Endothelial cell of umbilical vein (primary cell): Measurements from ENCODE around the gene SH3RF3. TPM values are rescaled to one million over a fixed set of nuclear protein-coding genes. Genes with fewer than 3 reads are reported as not detected.

Experiments used
- BruUV-seq: library from RNA; stranded (reverse); fragments of 400-500 nt; replicated peaks from 2 replicates; lab custom pipeline; 2021; lab: Mats Ljungman, UMichigan
- CTCF ChIA-PET: fragments of 300-600, 350-600 bp; sonication (Branson Sonifier 250); formaldehyde crosslinking; loops from one replicate; lab custom pipeline; 2021; ENCODE audit warnings: antibody characterized with exemption, inconsistent platforms; lab: Charles Lee
- POLR2A ChIA-PET: fragments of 300-600, 350-600 bp; sonication (Branson Sonifier 250); formaldehyde crosslinking; loops from one replicate; lab custom pipeline; 2021; ENCODE audit warnings: antibody characterized with exemption, inconsistent platforms; lab: Charles Lee
- DNase-seq: peaks from one replicate; pipeline ENCODE4 v3.0.0-alpha.2; 2011; ENCODE audit warnings: low read depth, low spot score
- FAIRE-seq: peaks from 2 replicates; lab custom pipeline; 2011; peaks lifted over from hg19 to GRCh38; lab: Jason Lieb, UNC
- H2AFZ ChIP-seq: 2 replicates; pipeline ENCODE4 v1.6.0; 2012; ENCODE audit warnings: low read depth, low read length, control low read depth, inconsistent platforms
- H3K27ac ChIP-seq: 2 replicates; pipeline ENCODE4 v1.5.1; 2011; ENCODE audit warnings: low read depth, mild to moderate bottlenecking, control low read depth, low read length, moderate library complexity; ENCODE audit not compliant: insufficient read depth
- H3K27me3 ChIP-seq, 2 experiments: 2 replicates each; pipeline versions ENCODE4 v1.6.0 to v1.6.1; 2011; ENCODE audit warnings: low read length in 2 of 2, mixed read lengths in 1 of 2; ENCODE audit not compliant: control insufficient read depth in 2 of 2, insufficient read depth in 2 of 2
- H3K36me3 ChIP-seq, 2 experiments: 2 replicates in 1 of 2; 3 replicates in 1 of 2; pipeline ENCODE4 v1.5.1; 2011; ENCODE audit warnings: low read length in 2 of 2, mild to moderate bottlenecking in 1 of 2, moderate library complexity in 1 of 2; ENCODE audit not compliant: control insufficient read depth in 2 of 2, insufficient read depth in 2 of 2; ENCODE audit errors: extremely low read depth in 1 of 2
- H3K4me1 ChIP-seq: 3 replicates; pipeline ENCODE4 v1.5.1; 2011; ENCODE audit warnings: mild to moderate bottlenecking, low read length; ENCODE audit not compliant: control insufficient read depth, insufficient read depth; ENCODE audit errors: extremely low read depth
- H3K4me2 ChIP-seq: 2 replicates; pipeline ENCODE4 v1.6.1; 2011; ENCODE audit warnings: low read length, control low read depth, mixed read lengths; ENCODE audit not compliant: insufficient read depth
- H3K4me3 ChIP-seq, 3 experiments: fragments of 200-600 bp in 1 of 3; sonication (generic), shearing (Covaris generic) in 1 of 3; replicated peaks in 1 of 3; 2 replicates each; pipeline ENCODE4 v1.5.1; 2011 to 2016; ENCODE audit warnings: control low read depth in 3 of 3, low read length in 3 of 3, mild to moderate bottlenecking in 2 of 3, inconsistent platforms in 1 of 3, low read depth in 1 of 3, moderate library complexity in 1 of 3; ENCODE audit not compliant: insufficient read depth in 1 of 3
- H3K79me2 ChIP-seq: 2 replicates; pipeline ENCODE4 v1.6.0; 2012; ENCODE audit warnings: low read length, inconsistent platforms; ENCODE audit not compliant: control insufficient read depth, insufficient read depth
- H3K9ac ChIP-seq: replicated peaks from 2 replicates; pipeline ENCODE3; 2011; ENCODE audit warnings: low read length, control low read depth; ENCODE audit not compliant: insufficient read depth; ENCODE audit errors: extremely low read depth
- H3K9me1 ChIP-seq: replicated peaks from 3 replicates; pipeline ENCODE4 v1.6.0; 2011; ENCODE audit warnings: mild to moderate bottlenecking, low read length; ENCODE audit not compliant: control insufficient read depth, insufficient read depth; ENCODE audit errors: extremely low read depth
- H3K9me3 ChIP-seq: replicated peaks from 2 replicates; pipeline ENCODE4 v1.5.1; 2012; ENCODE audit warnings: low read length, inconsistent platforms; ENCODE audit not compliant: control insufficient read depth, insufficient read depth
- H4K20me1 ChIP-seq: replicated peaks from 2 replicates; pipeline ENCODE3; 2011; ENCODE audit warnings: mild to moderate bottlenecking, low read length; ENCODE audit not compliant: control insufficient read depth, insufficient read depth; ENCODE audit errors: extremely low read depth
- GATA2 ChIP-seq: IDR thresholded peaks from 2 replicates; pipeline ENCODE4 v1.7.0; 2011; ENCODE audit warnings: low read depth, mild to moderate bottlenecking, moderate library complexity, mixed read lengths, low read length; ENCODE audit not compliant: insufficient read length, insufficient read depth
- MYC ChIP-seq: IDR thresholded peaks from one replicate; pipeline ENCODE4 v1.6.1; 2011; ENCODE audit warnings: mild to moderate bottlenecking, low read depth, low read length
- POLR2A ChIP-seq: IDR thresholded peaks from 2 replicates; pipeline ENCODE4 v1.6.1; 2012; ENCODE audit warnings: low read depth, mild to moderate bottlenecking, control low read depth, low read length
- POLR2AphosphoS5 ChIP-seq: IDR thresholded peaks from 2 replicates; pipeline ENCODE4 v1.6.1; 2012; ENCODE audit warnings: low read depth, mild to moderate bottlenecking, control low read depth, low read length, moderate library complexity; ENCODE audit not compliant: insufficient read depth
- dilution Hi-C: fragments of 300-500 bp; cut with MboI; formaldehyde crosslinking; loops from one replicate; pipeline ENCODE4 v1.15.0; 2019; ENCODE audit warnings: low sequenced_read_pairs; ENCODE audit not compliant: extremely low pct_ligation_motif_present
- intact Hi-C: fragments of 100-400 bp; cut with micrococcal nuclease; formaldehyde crosslinking; loops from one replicate; pipeline ENCODE4 v1.10.0; 2022
- polyA plus RNA-seq, 4 experiments: library from polyadenylated mRNA; depleted of rRNA in 3 of 4; stranded (reverse) in 3 of 4; unstranded in 1 of 4; fragments of >200 nt; gene quantifications; 2 replicates each; pipeline versions ENCODE4 v1.2.1 to v1.2.3, GENCODE V29; 2011 to 2012; ENCODE audit warnings: missing spikeins in 1 of 4
- total RNA-seq: library from RNA; stranded (reverse); gene quantifications from 2 replicates; pipeline ENCODE4 v1.2.3, GENCODE V29; 2021
- TF ChIP-seq, protein P1 (sequence below), 2 donors: IDR thresholded peaks; 1 replicate in 1 of 2; 2 replicates in 1 of 2; pipeline ENCODE4 v1.5.1; 2011; ENCODE audit warnings: low read length in 2 of 2, mild to moderate bottlenecking in 2 of 2, moderate library complexity in 2 of 2, control low read depth in 1 of 2, inconsistent platforms in 1 of 2, low read depth in 1 of 2; ENCODE audit not compliant: insufficient read depth in 1 of 2; ENCODE audit errors: extremely low read depth in 1 of 2
- TF ChIP-seq, protein P2 (sequence below): IDR thresholded peaks from 2 replicates; pipeline ENCODE4 v1.6.1; 2011; ENCODE audit not compliant: insufficient read depth, insufficient read length

Gene SH3RF3
- total and polyA plus RNA-seq, 2 donors (not counting 3 experiments of a cell fraction or from before 2014, with no cell fraction given), result 3.8 to 14.7 TPM

DNA sequence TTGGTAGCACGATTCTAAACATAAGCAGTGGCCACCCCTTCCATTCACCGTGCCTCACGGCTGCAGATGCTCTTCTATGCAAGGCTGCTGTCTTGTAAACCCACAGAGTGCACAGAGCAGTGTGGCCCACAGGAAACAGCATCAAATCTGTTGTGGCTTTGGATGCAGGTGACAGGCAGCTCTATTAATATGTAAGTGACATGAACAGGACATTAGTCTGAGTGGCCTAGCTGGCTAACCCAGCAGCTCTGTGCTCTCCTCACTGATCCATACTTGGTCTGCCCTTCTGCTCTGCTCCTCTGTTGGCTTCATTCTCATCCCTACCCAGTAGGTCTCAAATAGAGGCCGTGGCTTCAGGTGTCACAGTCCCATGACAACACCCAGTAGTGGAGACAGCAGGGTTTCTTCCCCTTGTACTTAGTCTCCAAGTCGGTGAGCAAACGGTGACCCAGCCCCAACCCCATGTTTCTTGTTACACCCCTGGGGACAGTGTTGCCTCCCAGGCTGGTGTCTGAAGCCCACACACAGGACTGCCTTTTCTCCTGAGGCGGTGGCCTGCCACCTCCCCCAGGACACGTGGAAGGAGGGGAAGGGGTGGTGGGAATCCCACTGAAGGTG lies 5.8 kb downstream of the SH3RF3 start:
- Histone ChIP-seq H3K4me2 (no peak overlapping the region), H3K79me2 (peaks cover 82% of the 10 kb centered on the region), H3K9me3 (no peaks in the 10 kb centered on the region), H3K9me1 (no peaks in the 10 kb centered on the region), H3K9ac (no peak overlapping the region), H3K4me3 (no peak overlapping the region), H4K20me1 (no peaks in the 10 kb centered on the region), H2AFZ (no peak overlapping the region), H3K27me3 (no peaks in the 10 kb centered on the region), H3K36me3 (no peaks in the 10 kb centered on the region), H3K4me1 (peaks cover 44% of the 10 kb centered on the region), H3K27ac (no peak overlapping the region)
- POLR2A ChIA-PET, result no interaction called here
- intact Hi-C loops (no loop called here), dilution Hi-C loops (no loop called here)
- FAIRE-seq (no peak), DNase-seq (no peak)
- CTCF ChIA-PET, result interaction anchor here (1.8 kb wide), 2 partner anchors 13 to 376 kb away, joined by 3 to 6 read pairs; no protein-coding TSS in a partner anchor
- TF ChIP-seq MYC (no peak), GATA2 (no peak), POLR2A (no peak), POLR2AphosphoS5 (no peak)
- TF ChIP-seq, protein P1, sequence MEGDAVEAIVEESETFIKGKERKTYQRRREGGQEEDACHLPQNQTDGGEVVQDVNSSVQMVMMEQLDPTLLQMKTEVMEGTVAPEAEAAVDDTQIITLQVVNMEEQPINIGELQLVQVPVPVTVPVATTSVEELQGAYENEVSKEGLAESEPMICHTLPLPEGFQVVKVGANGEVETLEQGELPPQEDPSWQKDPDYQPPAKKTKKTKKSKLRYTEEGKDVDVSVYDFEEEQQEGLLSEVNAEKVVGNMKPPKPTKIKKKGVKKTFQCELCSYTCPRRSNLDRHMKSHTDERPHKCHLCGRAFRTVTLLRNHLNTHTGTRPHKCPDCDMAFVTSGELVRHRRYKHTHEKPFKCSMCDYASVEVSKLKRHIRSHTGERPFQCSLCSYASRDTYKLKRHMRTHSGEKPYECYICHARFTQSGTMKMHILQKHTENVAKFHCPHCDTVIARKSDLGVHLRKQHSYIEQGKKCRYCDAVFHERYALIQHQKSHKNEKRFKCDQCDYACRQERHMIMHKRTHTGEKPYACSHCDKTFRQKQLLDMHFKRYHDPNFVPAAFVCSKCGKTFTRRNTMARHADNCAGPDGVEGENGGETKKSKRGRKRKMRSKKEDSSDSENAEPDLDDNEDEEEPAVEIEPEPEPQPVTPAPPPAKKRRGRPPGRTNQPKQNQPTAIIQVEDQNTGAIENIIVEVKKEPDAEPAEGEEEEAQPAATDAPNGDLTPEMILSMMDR (IDR thresholded peaks at IDR 0.05; ENCODE audit: extremely low read depth in 1 of 2, insufficient read depth in 1 of 2, low read depth in 1 of 2, low read length in 2 of 2), result no peak
- TF ChIP-seq, protein P2, sequence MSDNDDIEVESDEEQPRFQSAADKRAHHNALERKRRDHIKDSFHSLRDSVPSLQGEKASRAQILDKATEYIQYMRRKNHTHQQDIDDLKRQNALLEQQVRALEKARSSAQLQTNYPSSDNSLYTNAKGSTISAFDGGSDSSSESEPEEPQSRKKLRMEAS, result no peak
- BruUV-seq, result no TSS peak
